ENCODE data around the gene GAS2L2.

GAS2L2 gene

GRCh38 chr17:35752945-35753764, at the start of gene GAS2L2:
GAS2L2 (minus strand) TSS chr17:35753239; CDS start chr17:35752850, 389 bp downstream.
- no peak for DNase-seq (ENCODE audit: low spot score)

DNA sequence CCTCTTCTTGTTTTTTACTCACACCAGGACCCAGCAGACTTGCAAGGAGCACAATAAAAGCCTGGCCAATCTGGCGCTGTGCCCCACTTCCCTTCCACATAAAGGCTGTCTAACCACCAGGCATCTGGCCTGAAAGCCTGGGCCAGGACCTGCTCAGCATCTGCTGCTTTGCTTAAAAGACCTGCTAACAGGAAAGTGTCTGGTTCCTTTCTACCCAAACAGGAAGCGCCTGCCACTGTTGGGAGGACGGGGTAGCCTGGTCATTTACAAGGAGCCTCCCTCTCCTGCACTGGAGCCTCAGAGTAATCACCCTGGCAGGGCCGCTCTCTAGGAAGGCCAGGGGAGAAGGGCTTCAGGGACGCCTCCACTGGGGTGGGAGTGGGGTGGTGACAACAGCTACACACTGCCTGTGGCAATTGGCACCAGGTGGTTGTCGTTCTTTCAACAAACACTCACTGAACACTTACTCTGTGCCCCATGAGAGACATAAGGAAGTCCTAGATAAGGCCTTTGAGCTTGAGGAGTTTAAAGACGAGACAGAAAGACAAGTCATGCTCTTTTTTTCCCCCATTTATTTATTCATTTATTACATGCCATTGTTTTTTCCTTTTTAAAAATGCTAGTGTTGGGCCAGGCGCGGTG, 48.7 kb upstream of the GAS2L2 start:
- no peak for DNase-seq (ENCODE audit: low spot score)

GRCh38 chr17:35799942-35800341, 46.9 kb upstream of the GAS2L2 start:
- peak; percentile 24 for DNase-seq (ENCODE audit: low spot score)

DNA sequence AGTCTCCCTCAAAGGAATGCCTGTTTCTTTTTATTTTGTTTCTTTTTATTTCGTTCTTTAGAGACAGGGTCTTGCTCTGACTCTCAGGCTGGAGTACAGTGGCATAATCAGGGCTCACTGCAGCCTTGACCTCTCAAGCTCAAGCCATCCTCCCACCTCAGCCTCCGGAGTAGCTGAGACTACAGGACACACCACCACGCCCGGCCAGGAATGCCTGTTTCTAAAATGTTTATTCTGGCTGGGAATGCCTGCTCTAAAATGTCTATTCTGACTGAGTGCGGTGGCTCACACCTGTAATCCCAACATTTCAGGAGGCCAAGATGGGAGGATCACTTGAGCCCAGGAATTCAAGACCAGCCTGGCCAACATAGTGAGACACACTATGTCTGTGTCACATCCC, 44.9 kb upstream of the GAS2L2 start:
- no peak for DNase-seq (ENCODE audit: low spot score)

DNA sequence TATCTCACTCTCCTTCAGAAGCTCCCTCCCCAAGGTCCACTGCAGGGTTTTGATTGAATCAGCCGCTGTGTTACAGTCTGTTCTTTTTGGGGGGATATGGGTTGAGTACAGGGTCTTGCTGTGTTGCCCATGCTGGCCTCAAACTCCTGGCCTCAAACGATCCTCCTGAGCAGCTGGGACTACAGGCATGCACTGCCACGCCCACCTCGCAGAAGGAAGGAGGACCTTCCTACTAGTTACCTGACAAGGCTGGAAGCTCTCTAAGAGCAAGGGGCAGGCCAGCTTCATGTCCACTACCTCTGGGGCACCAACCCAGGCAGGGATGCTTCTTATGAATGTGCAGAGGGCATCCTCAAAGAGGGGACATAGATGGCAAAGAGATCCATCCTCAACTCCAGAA, 44.3 kb upstream of the GAS2L2 start:
- DNase-seq (ENCODE audit: low spot score): no peak

DNA sequence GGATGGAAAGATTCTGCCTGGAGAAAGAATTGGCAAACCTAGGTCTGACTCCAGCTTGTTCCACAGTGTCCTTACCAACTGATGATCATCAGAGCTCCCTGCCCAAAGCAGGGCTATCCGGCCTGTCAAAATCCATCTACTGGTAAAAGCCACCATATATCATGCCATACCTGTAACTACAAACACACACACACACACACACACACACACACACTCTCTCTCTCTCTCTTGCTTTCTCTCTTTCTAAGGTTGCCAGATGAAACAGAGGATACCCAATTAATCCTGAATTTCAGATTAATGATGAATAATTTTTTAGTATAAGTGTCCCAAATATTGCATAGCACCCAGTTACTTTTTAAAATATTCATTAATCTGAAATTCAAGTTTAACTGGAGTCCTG, 43.9 kb upstream of the GAS2L2 start:
- no peak for DNase-seq (ENCODE audit: low spot score)

- no peak for DNase-seq (ENCODE audit: low spot score)
Measured at GRCh38 chr17:35795871-35796265, 42.8 kb upstream of the GAS2L2 start.

DNA sequence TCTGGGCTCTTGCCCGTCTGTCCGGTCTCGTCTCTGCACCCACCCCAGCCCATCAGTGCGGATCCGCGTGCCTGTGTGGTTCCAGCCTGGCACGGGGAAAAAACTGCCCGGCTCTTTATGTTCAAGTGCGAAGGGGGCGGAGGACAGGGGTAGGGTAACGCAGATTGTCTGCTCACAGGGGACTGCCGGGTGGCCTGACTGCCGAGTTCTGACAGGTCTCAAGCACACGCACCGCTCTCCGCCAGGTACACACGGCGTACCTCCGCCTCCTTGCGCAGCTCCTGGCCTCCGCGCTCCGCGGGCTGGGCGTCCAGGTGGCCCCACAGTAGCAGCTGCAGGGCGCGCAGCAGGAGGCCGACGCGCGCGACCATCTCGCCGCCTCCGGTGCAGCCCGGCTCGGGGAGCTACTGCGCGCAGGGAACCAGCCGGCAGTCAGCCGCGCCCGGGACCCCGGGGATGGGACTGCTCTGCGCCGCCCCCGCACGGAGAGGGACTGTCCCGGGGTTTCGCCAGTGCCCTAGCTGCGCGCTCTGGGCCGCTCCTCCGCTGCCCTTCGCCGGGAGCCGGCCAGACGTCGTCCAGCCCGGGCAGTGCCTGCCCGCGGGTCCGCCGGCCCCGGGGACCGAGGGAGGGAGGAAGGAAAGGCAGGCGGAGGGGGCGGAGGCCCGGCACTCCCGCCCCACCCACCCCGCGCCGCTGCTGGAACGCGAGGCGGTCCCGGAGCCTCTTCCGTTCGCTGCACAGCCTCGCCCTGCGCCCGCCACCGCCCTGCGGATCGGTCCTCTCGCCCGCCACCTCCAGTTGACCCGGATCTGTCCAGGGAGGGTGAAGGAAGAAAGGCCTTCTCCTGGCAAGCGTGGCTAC, 42.2 kb upstream of the GAS2L2 start, which contains the start of gene MMP28:
MMP28 (minus strand) TSS at position 635 of the 864 bp plus-strand sequence; CDS start at position 371, 264 bp downstream.
- DNase-seq (ENCODE audit: low spot score): peak; percentile 52

GRCh38 chr17:35793257-35793656, 40.2 kb upstream of the GAS2L2 start:
- DNase-seq (ENCODE audit: low spot score): no peak

DNA sequence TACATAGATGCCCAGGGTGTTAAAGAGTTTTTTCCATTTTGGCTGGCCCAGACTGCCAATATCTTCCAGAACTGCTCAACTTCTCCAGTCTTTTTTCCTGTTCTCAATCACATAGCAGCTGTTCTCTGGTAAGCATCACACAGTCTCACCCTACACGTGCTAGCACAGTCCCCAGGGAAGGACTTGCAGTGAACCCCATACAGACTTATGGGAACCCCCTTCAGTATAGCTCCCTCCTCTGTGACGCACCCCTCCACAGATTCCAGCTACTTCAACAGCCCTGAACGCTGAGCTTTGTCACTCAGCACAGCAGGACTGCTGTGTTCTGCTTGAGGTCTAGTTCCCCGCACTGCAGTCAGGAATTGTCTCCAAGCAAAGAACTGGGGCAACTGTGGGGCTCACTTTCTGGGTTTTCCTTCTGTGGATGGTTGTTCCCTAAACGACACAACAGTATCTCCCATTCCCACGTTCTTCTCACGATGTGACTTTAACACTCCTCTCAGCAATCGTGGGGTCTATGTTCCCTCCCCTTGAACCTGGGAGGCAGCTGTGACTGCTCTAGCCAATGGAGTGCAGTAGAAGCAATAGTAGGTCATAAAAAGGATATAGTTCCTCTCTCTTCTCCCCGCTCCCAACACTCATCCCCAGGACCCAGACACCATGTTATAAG, 38.8 kb upstream of the GAS2L2 start:
- no peak for DNase-seq (ENCODE audit: low spot score)

DNA sequence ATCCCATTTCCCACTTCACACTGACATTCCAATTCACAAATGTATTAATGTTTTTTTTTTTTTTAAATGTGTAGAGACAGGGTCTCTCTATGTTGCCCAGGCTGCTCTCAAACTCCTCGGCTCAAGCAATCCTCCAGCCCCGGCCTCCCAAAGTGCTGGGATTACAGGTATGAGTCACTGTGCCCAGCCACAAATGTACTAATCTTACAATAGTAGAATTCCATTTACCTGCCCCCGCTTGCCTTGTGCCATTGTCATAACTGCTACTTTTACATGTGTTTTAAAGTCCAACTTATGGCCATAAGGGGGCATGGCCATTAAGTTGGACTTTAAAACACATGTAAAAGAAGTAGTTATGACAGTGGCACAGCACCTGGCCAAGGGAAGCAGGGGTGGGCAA, 37.8 kb upstream of the GAS2L2 start:
- no peak for DNase-seq (ENCODE audit: low spot score)

GRCh38 chr17:35788477-35789368, 35.7 kb upstream of the GAS2L2 start:
- peak; percentile 22 for DNase-seq (ENCODE audit: low spot score)

DNA sequence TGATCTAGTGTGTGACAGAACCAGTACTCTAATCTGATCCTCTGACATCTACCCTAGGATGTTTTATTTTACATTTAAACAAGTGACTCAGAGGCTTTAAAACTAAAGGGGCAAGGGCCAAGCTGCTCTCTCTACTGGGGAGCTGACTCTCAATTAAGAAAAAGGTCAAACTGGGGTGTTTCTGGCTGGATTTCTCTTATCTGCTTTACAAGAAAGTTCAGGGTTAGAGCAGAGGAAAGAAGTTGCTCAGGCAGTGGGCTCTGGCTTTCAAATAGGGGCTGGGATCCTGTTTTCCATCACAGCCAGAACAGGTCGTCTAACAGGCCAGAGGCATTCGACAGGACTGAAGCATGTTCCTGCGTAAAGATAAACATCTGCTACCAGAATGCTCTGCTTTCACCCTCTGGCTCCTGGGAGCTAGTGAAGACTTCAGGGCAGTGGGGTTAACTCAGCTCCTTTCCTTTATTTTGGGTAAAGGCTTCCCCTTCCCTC, 33.9 kb upstream of the GAS2L2 start:
- no peak for DNase-seq (ENCODE audit: low spot score)

DNA sequence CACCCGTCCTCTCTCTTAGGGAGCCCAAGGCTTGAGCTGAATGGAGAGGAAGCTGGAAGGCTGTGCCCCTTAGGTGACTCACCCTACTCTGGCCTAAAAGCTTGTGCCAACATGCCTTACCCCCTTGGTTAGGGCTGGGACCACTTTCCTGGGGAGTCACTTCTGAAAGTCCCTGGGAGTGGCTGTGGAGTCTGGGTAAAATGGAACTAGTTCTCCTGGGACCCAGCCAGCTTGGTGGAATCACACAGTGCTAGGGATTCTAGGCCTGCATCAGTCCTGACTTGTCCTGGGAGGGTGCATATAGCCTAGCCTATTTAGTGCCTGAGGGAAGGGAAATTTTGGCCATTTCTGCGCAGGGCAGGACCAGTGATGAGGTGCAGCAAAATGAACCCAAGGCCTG, 31.9 kb upstream of the GAS2L2 start:
- DNase-seq (ENCODE audit: low spot score): no peak

DNA sequence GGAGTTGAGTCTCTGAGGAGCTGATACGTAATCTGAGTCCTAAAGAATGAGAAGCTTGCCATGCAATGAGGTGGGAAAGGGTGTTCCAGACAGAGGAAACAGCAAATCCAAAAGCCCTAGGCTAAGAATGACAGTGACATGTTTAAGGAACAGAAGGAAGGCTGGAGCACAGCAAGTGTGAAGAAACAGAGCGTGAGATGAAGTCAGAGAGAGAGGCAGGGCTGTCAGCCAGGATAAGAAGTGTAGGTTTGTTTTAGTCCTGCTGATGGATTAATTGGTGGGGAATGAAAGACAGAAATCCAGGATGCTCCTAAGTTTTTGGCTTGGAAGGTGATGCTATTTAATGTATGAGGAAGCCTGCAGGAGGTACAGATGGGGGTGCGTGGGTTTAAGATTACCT, 27.9 kb upstream of the GAS2L2 start:
- DNase-seq (ENCODE audit: low spot score): no peak

GRCh38 chr17:35778641-35779196, 25.7 kb upstream of the GAS2L2 start:
- no peak for DNase-seq (ENCODE audit: low spot score)

DNA sequence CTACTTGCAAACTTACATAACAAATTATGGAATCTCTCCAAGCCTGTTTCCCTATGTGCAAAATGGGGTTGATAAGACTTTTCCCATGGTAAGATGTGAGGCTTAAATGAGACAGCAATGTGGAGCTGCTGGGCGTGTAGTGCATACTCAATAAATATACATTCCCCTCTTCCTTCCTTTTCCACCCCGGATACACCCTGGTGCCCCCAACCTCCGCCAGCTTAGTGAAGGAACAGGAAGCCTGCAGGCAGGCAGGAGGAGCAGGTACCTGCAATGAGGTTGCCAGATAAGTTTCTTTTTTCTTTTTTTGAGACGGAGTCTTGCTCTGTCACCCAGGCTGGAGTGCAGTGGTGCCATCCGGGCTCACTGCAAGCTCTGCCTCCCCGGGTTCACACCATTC, 22.5 kb upstream of the GAS2L2 start:
- DNase-seq (ENCODE audit: low spot score): no peak

- DNase-seq (ENCODE audit: low spot score): no peak
Measured at GRCh38 chr17:35775039-35775438, 22.0 kb upstream of the GAS2L2 start.

DNA sequence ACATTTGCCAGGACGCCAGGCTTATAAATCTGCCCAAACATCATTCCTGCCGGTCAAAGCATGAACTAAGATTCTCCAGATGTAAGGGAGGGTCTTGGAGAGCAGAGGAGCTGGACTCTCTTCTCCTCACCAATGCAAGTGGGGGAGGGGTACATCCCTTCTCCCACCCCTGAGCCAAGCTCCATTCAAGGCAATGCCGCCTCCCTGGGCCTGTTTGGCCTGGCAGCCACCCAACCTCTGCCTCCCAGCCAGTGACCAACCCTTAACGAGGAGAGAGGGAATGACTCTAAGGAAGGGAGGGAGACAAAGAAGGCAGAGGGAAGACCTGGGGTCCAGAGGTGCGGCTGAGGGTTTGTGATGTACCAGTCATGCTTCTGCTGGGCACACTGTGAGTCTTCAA, 21.5 kb upstream of the GAS2L2 start:
- no peak for DNase-seq (ENCODE audit: low spot score)

DNA sequence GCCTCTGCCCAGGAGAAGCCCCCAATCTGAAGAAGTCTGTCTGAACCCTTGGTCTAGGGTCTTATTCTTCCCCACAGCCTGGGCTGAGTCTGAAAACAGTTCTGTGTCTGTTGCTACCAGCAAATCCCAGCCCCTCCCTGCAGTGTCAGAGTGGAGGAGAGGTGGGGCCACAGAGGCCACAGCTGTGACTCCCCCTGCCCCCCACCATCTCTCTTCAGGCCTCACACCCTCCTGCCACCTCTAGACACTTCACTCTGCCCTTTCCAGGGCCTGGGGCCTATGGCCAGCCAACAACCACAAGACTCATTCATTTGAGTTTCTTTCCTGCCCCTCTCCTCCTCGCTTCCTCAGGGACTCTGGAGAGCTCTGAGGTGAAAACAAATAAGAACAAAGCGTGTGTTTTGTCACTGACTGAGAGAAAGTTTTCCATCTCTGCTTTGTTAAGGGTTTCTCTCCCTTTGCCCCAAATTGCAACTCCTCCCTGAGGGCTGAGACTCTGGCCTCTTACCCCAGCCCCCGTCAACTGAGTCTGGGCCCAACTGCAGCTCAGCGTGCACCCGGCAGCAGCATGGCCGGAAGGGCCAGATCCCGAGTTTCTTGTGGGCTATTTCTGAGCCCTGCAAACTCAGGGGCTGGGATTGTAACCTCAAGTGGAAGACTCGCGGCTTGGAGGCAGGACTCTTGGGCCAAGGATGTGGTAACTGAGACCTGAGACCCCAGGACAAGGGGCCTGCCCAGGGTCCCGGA, 20.8 kb upstream of the GAS2L2 start:
- DNase-seq (ENCODE audit: low spot score): no peak

Data from SW480 (cell line).